SK-N-SH (cell line): ENCODE measurements around the gene GTPBP4. TPM values are rescaled to one million over a fixed set of nuclear protein-coding genes. Genes with fewer than 3 reads are reported as not detected.

Experiments used
- CTCF ChIA-PET: fragments of 300-600, 350-600 bp; formaldehyde crosslinking; extraction: SDS; loops from one replicate; lab custom pipeline; 2021; lab: Yijun Ruan, JAX
- POLR2A ChIA-PET: fragments of 350-600 bp; sonication (Branson Sonifier 250); formaldehyde crosslinking; extraction: SDS; loops from one replicate; lab custom pipeline; 2020; ENCODE audit warnings: antibody characterized with exemption, inconsistent platforms; lab: Yijun Ruan, JAX
- DNase-seq: peaks from one replicate; pipeline ENCODE4 v3.0.0; 2012
- H2AFZ ChIP-seq: fragments of 200-600 bp; sonication (generic); 2 replicates; pipeline ENCODE4 v1.8.1; 2016; ENCODE audit warnings: antibody characterized with exemption, mild to moderate bottlenecking, low read depth
- H3F3A ChIP-seq: fragments of 200-600 bp; sonication (generic); replicated peaks from 2 replicates; pipeline ENCODE3; 2016; ENCODE audit warnings: antibody characterized with exemption, mild to moderate bottlenecking; ENCODE audit not compliant: insufficient read depth
- H3K27ac ChIP-seq, 2 experiments: fragments of 200-500 bp in 1 of 2; fragments of 200-600 bp in 1 of 2; sonication (Bioruptor generic) in 1 of 2; sonication (generic), shearing (Covaris generic) in 1 of 2; 2 replicates each; pipeline versions ENCODE4 v1.5.1 to v1.6.1; 2014 to 2016; ENCODE audit warnings: low read depth in 2 of 2, inconsistent platforms in 1 of 2, low read length in 1 of 2, mild to moderate bottlenecking in 1 of 2, mixed read lengths in 1 of 2
- H3K27me3 ChIP-seq: fragments of 200-600 bp; sonication (generic), shearing (Covaris generic); 2 replicates; pipeline ENCODE4 v1.6.1; 2016; ENCODE audit warnings: mixed run types; ENCODE audit not compliant: insufficient read depth
- H3K36me3 ChIP-seq, 2 experiments: fragments of 200-500 bp in 1 of 2; fragments of 200-600 bp in 1 of 2; sonication (Bioruptor generic) in 1 of 2; sonication (generic) in 1 of 2; replicated peaks in 1 of 2; 2 replicates each; pipeline versions ENCODE3 to v1.5.1; 2014 to 2016; ENCODE audit warnings: low read length in 1 of 2, mild to moderate bottlenecking in 1 of 2; ENCODE audit not compliant: insufficient read depth in 2 of 2, control insufficient read depth in 1 of 2
- H3K4me1 ChIP-seq, 2 experiments: fragments of 200-500 bp in 1 of 2; fragments of 200-600 bp in 1 of 2; sonication (Bioruptor generic) in 1 of 2; sonication (generic), shearing (Covaris generic) in 1 of 2; 2 replicates each; pipeline versions ENCODE4 v1.5.1 to v1.6.1; 2014 to 2016; ENCODE audit warnings: low read depth in 1 of 2, low read length in 1 of 2, mixed run types in 1 of 2; ENCODE audit not compliant: insufficient read depth in 2 of 2, control insufficient read depth in 1 of 2
- H3K4me2 ChIP-seq: fragments of 200-600 bp; sonication (generic), shearing (Covaris generic); 2 replicates; pipeline ENCODE4 v1.6.1; 2017; ENCODE audit warnings: mixed run types
- H3K4me3 ChIP-seq, 2 experiments: fragments of 200-500 bp in 1 of 2; fragments of 200-600 bp in 1 of 2; sonication (Bioruptor generic) in 1 of 2; sonication (generic), shearing (Covaris generic) in 1 of 2; 2 replicates each; pipeline versions ENCODE4 v1.5.1 to v1.8.1; 2014 to 2016; ENCODE audit warnings: low read depth in 2 of 2, inconsistent platforms in 1 of 2, low read length in 1 of 2, mild to moderate bottlenecking in 1 of 2, mixed read lengths in 1 of 2, moderate library complexity in 1 of 2
- H3K79me2 ChIP-seq: fragments of 200-600 bp; sonication (generic); 2 replicates; pipeline ENCODE4 v1.8.1; 2017; ENCODE audit warnings: mild to moderate bottlenecking; ENCODE audit not compliant: insufficient read depth
- H3K9ac ChIP-seq: fragments of 200-600 bp; sonication (generic); 2 replicates; pipeline ENCODE4 v1.6.1; 2017; ENCODE audit warnings: mixed run types
- H3K9me2 ChIP-seq: fragments of 200-600 bp; sonication (generic); 2 replicates; pipeline ENCODE4 v1.6.1; 2017; ENCODE audit warnings: mixed run types
- H3K9me3 ChIP-seq: fragments of 200-600 bp; sonication (generic); 2 replicates; pipeline ENCODE4 v1.6.1; 2017; ENCODE audit warnings: mixed run types, mild to moderate bottlenecking, moderate library complexity
- H4K20me1 ChIP-seq: fragments of 200-600 bp; sonication (generic); 2 replicates; pipeline ENCODE4 v1.6.1; 2017; ENCODE audit warnings: mild to moderate bottlenecking, mixed run types; ENCODE audit not compliant: insufficient read depth
- CHD2 ChIP-seq: fragments of 150-350 bp; IDR thresholded peaks from 2 replicates; pipeline ENCODE4 v1.6.1; 2018; ENCODE audit warnings: low read length; ENCODE audit not compliant: partially characterized antibody
- EP300 ChIP-seq, 2 experiments: IDR thresholded peaks; 2 replicates each; pipeline versions ENCODE4 v1.4.0 to v1.6.1; 2012; ENCODE audit warnings: borderline replicate concordance in 1 of 2, low read depth in 1 of 2, low read length in 1 of 2
- EZH2phosphoT487 ChIP-seq: fragments of 200-600 bp; sonication (generic); IDR thresholded peaks from 2 replicates; pipeline ENCODE4 v1.6.1; 2017; ENCODE audit warnings: low read depth, mixed run types, mild to moderate bottlenecking, antibody characterized with exemption, moderate library complexity, borderline replicate concordance
- FOXJ3 ChIP-seq: sonication (generic); formaldehyde crosslinking; IDR thresholded peaks from 2 replicates; pipeline ENCODE4 v1.5.1; 2020; ENCODE audit warnings: mild to moderate bottlenecking, missing genetic modification reagents
- MXI1 ChIP-seq: IDR thresholded peaks from 2 replicates; pipeline ENCODE4 v1.6.1; 2012; ENCODE audit warnings: mild to moderate bottlenecking, low read depth, low read length, improper control_type of control experiment
- RAD21 ChIP-seq: IDR thresholded peaks from 2 replicates; pipeline ENCODE4 v1.6.1; 2012; ENCODE audit warnings: mild to moderate bottlenecking, low read length
- REST ChIP-seq: IDR thresholded peaks from 2 replicates; pipeline ENCODE4 v1.6.1; 2012; ENCODE audit warnings: mild to moderate bottlenecking, low read depth, low read length, moderate library complexity
- RXRA ChIP-seq: IDR thresholded peaks from 2 replicates; pipeline ENCODE4 v1.4.0; 2012; ENCODE audit warnings: low read depth, mild to moderate bottlenecking, borderline replicate concordance
- SIN3A ChIP-seq: IDR thresholded peaks from 2 replicates; pipeline ENCODE4 v1.6.1; 2012; ENCODE audit warnings: low read depth, mild to moderate bottlenecking, low read length, moderate library complexity, borderline replicate concordance
- TAF1 ChIP-seq: IDR thresholded peaks from 2 replicates; pipeline ENCODE4 v1.6.1; 2012; ENCODE audit warnings: low read depth, mild to moderate bottlenecking, low read length, moderate library complexity, borderline replicate concordance
- TCF12 ChIP-seq: IDR thresholded peaks from 2 replicates; pipeline ENCODE4 v1.4.0; 2012
- TEAD4 ChIP-seq: IDR thresholded peaks from 2 replicates; pipeline ENCODE4 v1.4.0; 2012; ENCODE audit warnings: mild to moderate bottlenecking, borderline replicate concordance; ENCODE audit not compliant: insufficient read depth
- YY1 ChIP-seq: IDR thresholded peaks from 2 replicates; pipeline ENCODE4 v1.4.0; 2012; ENCODE audit warnings: low read depth, mild to moderate bottlenecking
- WGBS: methylation state at CpG from one replicate; pipeline ENCODE4 v1.1.6; 2017; ENCODE audit warnings: low lambda C conversion rate; 5-methylcytosine and 5-hydroxymethylcytosine counted together
- polyA plus RNA-seq, 3 experiments: library from polyadenylated mRNA; depleted of rRNA; stranded (reverse); fragments of >200 nt; gene quantifications; 2 replicates each; pipeline ENCODE4 v1.2.3, GENCODE V29; 2012
- TF ChIP-seq, protein P1 (sequence below): IDR thresholded peaks from 2 replicates; pipeline ENCODE4 v1.4.0; 2012; ENCODE audit warnings: low read depth, borderline replicate concordance
- TF ChIP-seq, protein P2 (sequence below): fragments of 150-350 bp; IDR thresholded peaks from 2 replicates; pipeline ENCODE4 v1.6.1; 2017; ENCODE audit warnings: antibody characterized with exemption, low read length, low read depth, borderline replicate concordance
- TF ChIP-seq, protein P3 (sequence below): IDR thresholded peaks from 2 replicates; pipeline ENCODE4; 2012

Gene GTPBP4
- polyA plus RNA-seq, 1 of the 3 experiments (the other 2 are of a cell fraction): 36.6 TPM

GRCh38 chr10:1041514-1041913 lies 53.3 kb downstream of the GTPBP4 start (continued):
- TF ChIP-seq SIN3A (no peak), TAF1 (no peak)
- TF ChIP-seq, protein P1, sequence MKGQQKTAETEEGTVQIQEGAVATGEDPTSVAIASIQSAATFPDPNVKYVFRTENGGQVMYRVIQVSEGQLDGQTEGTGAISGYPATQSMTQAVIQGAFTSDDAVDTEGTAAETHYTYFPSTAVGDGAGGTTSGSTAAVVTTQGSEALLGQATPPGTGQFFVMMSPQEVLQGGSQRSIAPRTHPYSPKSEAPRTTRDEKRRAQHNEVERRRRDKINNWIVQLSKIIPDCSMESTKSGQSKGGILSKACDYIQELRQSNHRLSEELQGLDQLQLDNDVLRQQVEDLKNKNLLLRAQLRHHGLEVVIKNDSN: no peak
- TF ChIP-seq, protein P2, sequence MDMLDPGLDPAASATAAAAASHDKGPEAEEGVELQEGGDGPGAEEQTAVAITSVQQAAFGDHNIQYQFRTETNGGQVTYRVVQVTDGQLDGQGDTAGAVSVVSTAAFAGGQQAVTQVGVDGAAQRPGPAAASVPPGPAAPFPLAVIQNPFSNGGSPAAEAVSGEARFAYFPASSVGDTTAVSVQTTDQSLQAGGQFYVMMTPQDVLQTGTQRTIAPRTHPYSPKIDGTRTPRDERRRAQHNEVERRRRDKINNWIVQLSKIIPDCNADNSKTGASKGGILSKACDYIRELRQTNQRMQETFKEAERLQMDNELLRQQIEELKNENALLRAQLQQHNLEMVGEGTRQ: no peak

DNA sequence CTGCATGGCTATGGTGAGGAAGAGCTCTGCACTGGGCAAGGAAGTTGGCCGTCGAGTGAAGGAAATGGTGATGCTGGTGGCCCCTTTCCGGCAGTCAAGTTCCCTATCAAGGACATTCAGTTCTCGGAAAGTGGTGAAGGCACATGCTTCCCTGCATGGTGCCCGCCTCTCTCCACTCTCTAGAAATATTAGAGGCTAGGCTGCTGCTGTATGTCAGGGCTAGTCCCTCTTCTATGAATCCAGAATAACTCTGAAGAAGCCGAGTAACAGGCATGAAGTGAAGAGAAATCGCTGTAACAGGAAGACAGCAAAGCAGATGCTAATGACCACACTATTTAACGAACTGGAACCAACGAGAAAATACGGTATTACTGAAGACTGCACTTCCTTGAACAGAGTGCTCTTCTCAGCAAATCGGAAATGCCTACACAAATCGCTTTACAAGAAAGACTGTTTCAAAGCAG lies 55.3 kb downstream of the GTPBP4 start:
- POLR2A ChIA-PET: no interaction called here
- 97% methylated on average over 12 of the region's 12 CpGs for WGBS
- peaks cover 43% of the 10 kb centered on the region for H3K79me2 ChIP-seq

More for the DNA sequence above, 55.3 kb downstream of the GTPBP4 start:
- Histone ChIP-seq H4K20me1 (peaks cover 16% of the 10 kb centered on the region), H3K4me1 (peaks cover 0 to 12% of the 10 kb centered on the region in 2 experiments; a peak in 2 of 4 replicates), H3K9ac (no peak overlapping the region), H3K27me3 (no peaks in the 10 kb centered on the region), H3K36me3 (peaks cover 33 to 48% of the 10 kb centered on the region in 2 experiments), H3K4me3 (no peak overlapping the region), H3K9me2 (no peaks in the 10 kb centered on the region), H3F3A (peaks cover 11% of the 10 kb centered on the region), H3K9me3 (no peaks in the 10 kb centered on the region), H3K27ac (no peak overlapping the region; a peak in 1 of 4 replicates), H2AFZ (no peak overlapping the region), H3K4me2 (no peak overlapping the region)
- CTCF ChIA-PET: no interaction called here
- DNase-seq: no peak
- TF ChIP-seq EZH2phosphoT487 (no peak), TEAD4 (no peak), CHD2 (no peak), RXRA (no peak), TAF1 (no peak), MXI1 (no peak), YY1 (no peak), REST (no peak), RAD21 (no peak), EP300 (IDR thresholded peaks at IDR 0.05; ENCODE audit: borderline replicate concordance in 1 of 2, low read depth in 1 of 2, low read length in 1 of 2) (no peak), TCF12 (no peak), FOXJ3 (CRISPR knock-in tag) (no peak)
- TF ChIP-seq, protein P3, sequence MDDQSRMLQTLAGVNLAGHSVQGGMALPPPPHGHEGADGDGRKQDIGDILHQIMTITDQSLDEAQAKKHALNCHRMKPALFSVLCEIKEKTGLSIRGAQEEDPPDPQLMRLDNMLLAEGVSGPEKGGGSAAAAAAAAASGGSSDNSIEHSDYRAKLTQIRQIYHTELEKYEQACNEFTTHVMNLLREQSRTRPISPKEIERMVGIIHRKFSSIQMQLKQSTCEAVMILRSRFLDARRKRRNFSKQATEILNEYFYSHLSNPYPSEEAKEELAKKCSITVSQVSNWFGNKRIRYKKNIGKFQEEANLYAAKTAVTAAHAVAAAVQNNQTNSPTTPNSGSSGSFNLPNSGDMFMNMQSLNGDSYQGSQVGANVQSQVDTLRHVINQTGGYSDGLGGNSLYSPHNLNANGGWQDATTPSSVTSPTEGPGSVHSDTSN: no peak
- TF ChIP-seq, protein P1: no peak
